ENCODE measurements around the gene HAUS8.

DNA sequence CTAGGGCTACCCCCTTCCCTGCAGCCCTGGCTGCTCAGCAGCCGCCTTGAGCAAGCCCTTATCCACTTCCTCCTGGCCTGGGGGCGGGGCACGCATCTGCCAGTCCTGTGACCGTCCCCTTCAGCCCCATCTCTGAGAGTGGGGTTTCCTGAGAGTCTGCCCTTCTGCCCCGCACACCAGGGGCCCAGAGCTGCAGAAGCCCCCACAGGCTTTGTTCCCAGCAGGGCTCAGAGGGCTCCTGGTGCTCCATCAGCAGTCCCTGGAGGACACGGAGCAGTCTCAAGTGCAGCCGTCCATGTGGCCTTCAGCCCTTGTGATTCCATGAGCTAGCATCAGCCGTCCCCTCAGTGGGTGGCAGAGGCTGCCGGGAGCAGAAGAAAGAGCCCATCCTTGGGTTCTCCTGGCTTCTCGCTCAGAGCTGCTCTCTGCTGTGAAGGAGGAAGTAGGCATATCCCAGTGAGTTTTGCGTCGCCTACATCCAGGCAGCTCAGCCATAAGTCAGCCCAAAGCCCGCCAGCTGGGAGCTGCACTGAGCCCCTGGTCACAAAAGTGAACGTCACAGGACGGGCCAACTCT lies 16.6 kb upstream of the HAUS8 start:
- TF ChIP-seq POLR2A (IDR thresholded peaks at IDR 0.05; ENCODE audit: low read length) (no peak), GATA1 (IDR thresholded peaks at IDR 0.05; ENCODE audit: low read depth, low read length) (no peak)
